Ascending aorta (tissue), 2 donors: ENCODE measurements around the gene LRIG1. TPM values are rescaled to one million over a fixed set of nuclear protein-coding genes. Genes with fewer than 3 reads are reported as not detected.
A peak's percentile ranks its signal among the peaks of the same experiment; 100 is the strongest.

Source experiments
- DNase-seq, 2 donors: peaks; one replicate each; pipeline ENCODE4 v3.0.0-alpha.2; 2019; ENCODE audit warnings: low spot score in 2 of 2
- H3K27ac ChIP-seq, 2 donors: fragments of 200-600 bp; sonication (generic); one replicate each; pipeline ENCODE4 v1.5.1; 2016 to 2017; ENCODE audit warnings: mild to moderate bottlenecking in 1 of 2
- H3K27me3 ChIP-seq: fragments of 200-600 bp; sonication (generic); one replicate; pipeline ENCODE4 v1.5.1; 2017
- H3K36me3 ChIP-seq, 2 donors: fragments of 200-600 bp; sonication (generic); one replicate each; pipeline ENCODE4 v1.5.1; 2016
- H3K4me1 ChIP-seq, 2 donors: fragments of 200-600 bp; sonication (generic); one replicate each; pipeline ENCODE4 v1.5.1; 2016 to 2017; ENCODE audit warnings: mild to moderate bottlenecking in 1 of 2
- H3K4me3 ChIP-seq, 2 donors: fragments of 200-600 bp; sonication (generic); one replicate each; pipeline ENCODE4 v1.5.1; 2016 to 2017; ENCODE audit warnings: mild to moderate bottlenecking in 1 of 2
- H3K9me3 ChIP-seq, 2 donors: fragments of 200-600 bp; sonication (generic); one replicate each; pipeline ENCODE4 v1.5.1; 2016
- intact Hi-C: fragments of 100-400 bp; cut with DNase I; formaldehyde crosslinking; loops from one replicate; pipeline ENCODE4 v1.15.1; 2023
- total RNA-seq: library from RNA; depleted of rRNA; stranded (reverse); fragments of >200 nt; gene quantifications from one replicate; pipeline ENCODE4 v1.1.0, GENCODE V29; 2016
- TF ChIP-seq, protein P1 (sequence below), 3 experiments: fragments of 200-600 bp in 2 of 3; fragments of 450-650 bp in 1 of 3; sonication (generic) in 2 of 3; IDR thresholded peaks; one replicate each; pipeline ENCODE4 v1.5.1; 2016 to 2019; ENCODE audit warnings: antibody characterized with exemption in 3 of 3, mild to moderate bottlenecking in 1 of 3, moderate library complexity in 1 of 3

The LRIG1 gene
- total RNA-seq, 1 donor from 2014 or later, result 62.3 TPM

DNA sequence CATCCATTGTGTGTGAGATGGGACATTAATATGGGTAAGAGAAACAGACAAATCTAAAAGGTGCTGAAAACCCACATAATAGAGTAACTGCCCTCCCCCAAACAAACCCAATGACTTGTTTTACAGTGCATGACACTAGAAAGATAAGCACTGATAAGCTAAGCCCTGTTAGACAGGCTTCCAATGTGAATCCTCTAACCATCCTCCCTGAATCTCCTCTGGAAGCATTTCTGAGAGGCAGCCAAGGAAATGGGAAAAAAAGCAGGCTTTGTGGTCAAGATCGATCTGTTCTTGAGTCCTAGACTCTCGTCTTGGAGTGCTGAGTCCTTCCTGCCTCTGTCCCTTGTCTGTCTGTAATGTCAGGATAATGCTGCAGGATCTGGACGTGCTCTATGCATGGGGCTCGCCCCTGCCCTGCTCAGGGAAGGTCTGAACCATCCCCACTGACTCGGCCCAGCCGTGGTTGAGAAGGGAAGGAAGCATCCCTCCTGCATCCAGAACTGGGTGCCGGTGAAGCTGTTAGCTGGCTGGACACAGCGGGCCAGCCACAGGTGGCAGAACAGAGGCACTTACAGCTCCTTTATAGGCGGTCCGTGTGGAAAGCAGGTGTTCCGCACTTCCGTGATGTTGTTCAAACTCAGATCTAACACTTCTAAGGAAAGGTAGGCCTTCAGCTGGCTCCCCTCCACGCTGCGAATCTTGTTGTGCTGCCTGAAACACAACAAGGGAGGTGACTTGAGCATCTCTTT lies 84.1 kb downstream of the LRIG1 start:
- Histone ChIP-seq H3K9me3 (no peaks in the 10 kb centered on the region), H3K4me3 (no peak overlapping the region), H3K27me3 (no peaks in the 10 kb centered on the region), H3K27ac (peak overlapping the region; percentile 2 to 34), H3K4me1 (peaks cover 0 to 34% of the 10 kb centered on the region in 2 donors), H3K36me3 (peaks cover 19 to 40% of the 10 kb centered on the region in 2 donors)
- no peak for DNase-seq
- TF ChIP-seq, protein P1, sequence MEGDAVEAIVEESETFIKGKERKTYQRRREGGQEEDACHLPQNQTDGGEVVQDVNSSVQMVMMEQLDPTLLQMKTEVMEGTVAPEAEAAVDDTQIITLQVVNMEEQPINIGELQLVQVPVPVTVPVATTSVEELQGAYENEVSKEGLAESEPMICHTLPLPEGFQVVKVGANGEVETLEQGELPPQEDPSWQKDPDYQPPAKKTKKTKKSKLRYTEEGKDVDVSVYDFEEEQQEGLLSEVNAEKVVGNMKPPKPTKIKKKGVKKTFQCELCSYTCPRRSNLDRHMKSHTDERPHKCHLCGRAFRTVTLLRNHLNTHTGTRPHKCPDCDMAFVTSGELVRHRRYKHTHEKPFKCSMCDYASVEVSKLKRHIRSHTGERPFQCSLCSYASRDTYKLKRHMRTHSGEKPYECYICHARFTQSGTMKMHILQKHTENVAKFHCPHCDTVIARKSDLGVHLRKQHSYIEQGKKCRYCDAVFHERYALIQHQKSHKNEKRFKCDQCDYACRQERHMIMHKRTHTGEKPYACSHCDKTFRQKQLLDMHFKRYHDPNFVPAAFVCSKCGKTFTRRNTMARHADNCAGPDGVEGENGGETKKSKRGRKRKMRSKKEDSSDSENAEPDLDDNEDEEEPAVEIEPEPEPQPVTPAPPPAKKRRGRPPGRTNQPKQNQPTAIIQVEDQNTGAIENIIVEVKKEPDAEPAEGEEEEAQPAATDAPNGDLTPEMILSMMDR (IDR thresholded peaks at IDR 0.05), result no peak
- intact Hi-C loops, result loop anchor here (5.0 kb wide), 1 partner anchor 176 kb away; no protein-coding TSS in a partner anchor

- H3K27ac ChIP-seq, result peak overlapping the region; percentile 33 to 34
- no peak for DNase-seq
- H3K4me1 ChIP-seq, result peaks cover 0 to 34% of the 10 kb centered on the region in 2 donors
- H3K36me3 ChIP-seq, result peaks cover 21 to 46% of the 10 kb centered on the region in 2 donors
- H3K27me3 ChIP-seq, result no peaks in the 10 kb centered on the region
- H3K9me3 ChIP-seq, result no peaks in the 10 kb centered on the region
- intact Hi-C loops, result loop anchor here (5.0 kb wide), 1 partner anchor 176 kb away; no protein-coding TSS in a partner anchor
- TF ChIP-seq, protein P1 (IDR thresholded peaks at IDR 0.05), result no peak
- H3K4me3 ChIP-seq, result no peak overlapping the region
Measured at GRCh38 chr3:66415867-66416428, 84.9 kb downstream of the LRIG1 start.

DNA sequence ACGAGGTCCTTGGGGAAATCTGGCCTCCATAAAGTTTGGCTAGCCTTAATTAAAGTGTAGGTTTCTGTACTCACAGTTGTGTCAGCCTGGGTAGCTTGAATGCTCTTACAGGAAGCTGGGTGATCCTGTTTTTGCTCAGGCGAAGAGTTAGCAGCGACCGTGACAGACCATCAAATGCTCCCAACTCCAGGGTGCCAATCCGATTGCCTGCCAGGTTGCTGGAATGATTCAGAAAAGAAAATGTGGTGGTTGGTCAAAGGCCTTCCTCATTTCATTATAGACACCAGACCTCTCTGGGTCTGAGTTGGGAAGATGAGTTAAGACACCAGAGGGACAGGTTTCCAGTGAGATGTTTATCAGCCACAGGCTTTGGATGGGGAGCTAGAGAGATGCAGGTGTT lies 86.0 kb downstream of the LRIG1 start:
- no peak for DNase-seq
- H3K27ac ChIP-seq, result peak overlapping the region in 1 of 2 donors; percentile 6
- TF ChIP-seq, protein P1 (IDR thresholded peaks at IDR 0.05), result no peak
- peaks cover 0 to 33% of the 10 kb centered on the region in 2 donors for H3K4me1 ChIP-seq
- no peak overlapping the region for H3K4me3 ChIP-seq
- no peaks in the 10 kb centered on the region for H3K27me3 ChIP-seq
- H3K9me3 ChIP-seq, result no peaks in the 10 kb centered on the region
- peaks cover 31 to 57% of the 10 kb centered on the region in 2 donors for H3K36me3 ChIP-seq
- intact Hi-C loops, result loop anchor here (5.0 kb wide), 1 partner anchor 177 kb away; no protein-coding TSS in a partner anchor

DNA sequence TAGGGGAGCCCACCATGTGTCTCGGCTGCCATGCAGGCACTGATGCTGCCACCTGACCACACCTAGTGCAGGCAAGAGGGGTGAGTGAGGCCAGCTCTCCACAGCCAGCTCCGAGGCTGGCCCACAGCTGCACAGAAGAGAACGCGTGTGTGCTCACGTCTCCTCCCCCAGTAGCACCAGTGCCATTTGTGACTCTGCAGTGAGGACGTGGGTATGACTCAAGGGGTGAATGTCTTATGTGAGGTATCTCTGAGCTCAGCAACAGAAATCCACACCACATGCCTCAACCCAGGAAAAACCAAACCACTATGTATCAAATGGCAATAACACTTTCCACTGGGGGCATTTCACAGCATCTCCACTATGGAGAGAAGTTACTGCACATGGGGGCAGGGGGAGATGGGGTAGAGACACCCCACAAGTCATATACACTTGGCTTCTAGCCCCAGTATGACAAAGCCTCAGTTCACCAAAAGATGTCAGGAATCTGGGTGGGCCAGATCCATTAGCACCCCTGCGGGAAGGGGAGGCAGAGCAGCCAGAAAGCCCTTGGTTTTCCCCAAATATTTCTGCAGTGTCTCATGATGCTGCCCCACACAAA lies 87.6 kb downstream of the LRIG1 start:
- TF ChIP-seq, protein P1 (IDR thresholded peaks at IDR 0.05), result no peak
- intact Hi-C loops, result no loop called here
- no peak overlapping the region for H3K27ac ChIP-seq
- H3K4me1 ChIP-seq, result peaks cover 0 to 21% of the 10 kb centered on the region in 2 donors
- no peaks in the 10 kb centered on the region for H3K27me3 ChIP-seq
- DNase-seq, result peak in 1 of 2 donors; percentile 53
- H3K36me3 ChIP-seq, result peaks cover 35 to 63% of the 10 kb centered on the region in 2 donors
- no peaks in the 10 kb centered on the region for H3K9me3 ChIP-seq
- no peak overlapping the region for H3K4me3 ChIP-seq

GRCh38 chr3:66411961-66412887 lies 88.6 kb downstream of the LRIG1 start:
- Histone ChIP-seq H3K27me3 (no peaks in the 10 kb centered on the region), H3K4me3 (no peak overlapping the region), H3K4me1 (peaks cover 4 to 24% of the 10 kb centered on the region in 2 donors), H3K9me3 (no peaks in the 10 kb centered on the region), H3K27ac (peak overlapping the region in 1 of 2 donors; percentile 18), H3K36me3 (peaks cover 39 to 63% of the 10 kb centered on the region in 2 donors)
- intact Hi-C loops, result no loop called here
- peak in 1 of 2 donors; percentile 56 for DNase-seq
- TF ChIP-seq, protein P1 (IDR thresholded peaks at IDR 0.05), result no peak
